KMS-11 (cell line): Measurements from ENCODE around the gene LENG9.

Source experiments
- H2AFZ ChIP-seq: fragments of 200-600 bp; sonication (generic); 2 replicates; pipeline ENCODE4 v1.6.1; 2016; ENCODE audit warnings: antibody characterized with exemption, mixed run types, low read depth
- H3K27ac ChIP-seq: fragments of 200-600 bp; sonication (generic); 2 replicates; pipeline ENCODE4 v1.6.1; 2016; ENCODE audit warnings: mild to moderate bottlenecking, mixed run types
- H3K27me3 ChIP-seq: fragments of 200-600 bp; sonication (generic); 2 replicates; pipeline ENCODE4 v1.6.1; 2017; ENCODE audit warnings: mild to moderate bottlenecking, low read depth, mixed run types, moderate library complexity; ENCODE audit not compliant: insufficient read depth
- H3K36me3 ChIP-seq: fragments of 200-600 bp; sonication (generic); 2 replicates; pipeline ENCODE4 v1.6.1; 2017; ENCODE audit warnings: mild to moderate bottlenecking, mixed run types; ENCODE audit not compliant: insufficient read depth
- H3K4me1 ChIP-seq: fragments of 200-600 bp; sonication (generic); 2 replicates; pipeline ENCODE4 v1.6.1; 2016; ENCODE audit warnings: mild to moderate bottlenecking, low read depth, mixed run types; ENCODE audit not compliant: poor library complexity, severe bottlenecking
- H3K4me2 ChIP-seq: fragments of 200-600 bp; sonication (generic); 2 replicates; pipeline ENCODE4 v1.7.0; 2016; ENCODE audit warnings: mild to moderate bottlenecking, mixed run types
- H3K4me3 ChIP-seq: fragments of 200-600 bp; sonication (generic); IDR thresholded peaks from 2 replicates; pipeline ENCODE4 v1.6.1; 2017; ENCODE audit warnings: low read depth, low read length, mixed read lengths; ENCODE audit not compliant: insufficient read depth
- H3K79me2 ChIP-seq: fragments of 200-600 bp; sonication (generic); 2 replicates; pipeline ENCODE4 v1.6.1; 2016; ENCODE audit warnings: low read depth, mixed run types; ENCODE audit not compliant: insufficient read depth
- H3K9ac ChIP-seq: fragments of 200-600 bp; sonication (generic); 2 replicates; pipeline ENCODE4 v1.6.1; 2016; ENCODE audit warnings: mild to moderate bottlenecking, mixed run types
- H4K20me1 ChIP-seq: fragments of 200-600 bp; sonication (generic); 2 replicates; pipeline ENCODE4 v1.6.1; 2016; ENCODE audit warnings: mild to moderate bottlenecking, mixed run types; ENCODE audit not compliant: insufficient read depth
- CTCF ChIP-seq: fragments of 200-600 bp; sonication (generic); conservative IDR thresholded peaks from 2 replicates; pipeline ENCODE4 v1.6.1; 2017; ENCODE audit warnings: low read depth, mild to moderate bottlenecking, antibody characterized with exemption, low read length, moderate library complexity, mixed read lengths

LENG9 gene

GRCh38 chr19:54429545-54430227 lies 33.9 kb downstream of the LENG9 start:
- Histone ChIP-seq H3K36me3 (no peaks in the 10 kb centered on the region), H3K4me2 (no peak overlapping the region), H2AFZ (no peak overlapping the region), H3K27ac (no peak overlapping the region), H3K27me3 (peaks cover 34% of the 10 kb centered on the region), H3K4me1 (no peaks in the 10 kb centered on the region), H3K4me3 (no peak overlapping the region), H4K20me1 (no peaks in the 10 kb centered on the region), H3K79me2 (no peaks in the 10 kb centered on the region), H3K9ac (no peak overlapping the region)
- no peak for TF ChIP-seq CTCF

- Histone ChIP-seq H3K4me1 (no peaks in the 10 kb centered on the region), H3K9ac (no peak overlapping the region), H3K4me3 (no peak overlapping the region), H4K20me1 (no peaks in the 10 kb centered on the region), H3K36me3 (no peaks in the 10 kb centered on the region), H3K79me2 (no peaks in the 10 kb centered on the region), H3K4me2 (no peak overlapping the region), H3K27ac (no peak overlapping the region), H2AFZ (no peak overlapping the region), H3K27me3 (peaks cover 40% of the 10 kb centered on the region)
- no peak for TF ChIP-seq CTCF
These were observed 34.4 kb downstream of the LENG9 start for GRCh38 chr19:54429176-54429495.

GRCh38 chr19:54428323-54429175 lies 35.0 kb downstream of the LENG9 start:
- no peak overlapping the region for H2AFZ ChIP-seq
- H4K20me1 ChIP-seq, result no peaks in the 10 kb centered on the region
- H3K36me3 ChIP-seq, result no peaks in the 10 kb centered on the region
- H3K27me3 ChIP-seq, result peaks cover 43% of the 10 kb centered on the region
- no peaks in the 10 kb centered on the region for H3K4me1 ChIP-seq
- H3K27ac ChIP-seq, result no peak overlapping the region
- no peak overlapping the region for H3K4me2 ChIP-seq
- no peak for TF ChIP-seq CTCF
- no peak overlapping the region for H3K9ac ChIP-seq
- no peaks in the 10 kb centered on the region for H3K79me2 ChIP-seq
- H3K4me3 ChIP-seq, result no peak overlapping the region

GRCh38 chr19:54427586-54427985 lies 36.0 kb downstream of the LENG9 start:
- Histone ChIP-seq H3K4me2 (no peak overlapping the region), H3K27me3 (peaks cover 46% of the 10 kb centered on the region), H3K4me1 (no peaks in the 10 kb centered on the region), H3K27ac (no peak overlapping the region), H3K4me3 (no peak overlapping the region), H3K36me3 (no peaks in the 10 kb centered on the region), H2AFZ (no peak overlapping the region), H3K9ac (no peak overlapping the region), H4K20me1 (no peaks in the 10 kb centered on the region), H3K79me2 (no peaks in the 10 kb centered on the region)
- TF ChIP-seq CTCF, result no peak
